Endothelial cell of umbilical vein (primary cell): ENCODE results near the gene ARFRP1. TPM values are rescaled to one million over a fixed set of nuclear protein-coding genes. Genes with fewer than 3 reads are reported as not detected.

Experiments
- BruUV-seq: library from RNA; stranded (reverse); fragments of 400-500 nt; replicated peaks from 2 replicates; lab custom pipeline; 2021; lab: Mats Ljungman, UMichigan
- CTCF ChIA-PET: fragments of 300-600, 350-600 bp; sonication (Branson Sonifier 250); formaldehyde crosslinking; loops from one replicate; lab custom pipeline; 2021; ENCODE audit warnings: antibody characterized with exemption, inconsistent platforms; lab: Charles Lee
- POLR2A ChIA-PET: fragments of 300-600, 350-600 bp; sonication (Branson Sonifier 250); formaldehyde crosslinking; loops from one replicate; lab custom pipeline; 2021; ENCODE audit warnings: antibody characterized with exemption, inconsistent platforms; lab: Charles Lee
- DNase-seq: peaks from one replicate; pipeline ENCODE4 v3.0.0-alpha.2; 2011; ENCODE audit warnings: low read depth, low spot score
- FAIRE-seq: peaks from 2 replicates; lab custom pipeline; 2011; peaks lifted over from hg19 to GRCh38; lab: Jason Lieb, UNC
- H2AFZ ChIP-seq: 2 replicates; pipeline ENCODE4 v1.6.0; 2012; ENCODE audit warnings: low read depth, low read length, control low read depth, inconsistent platforms
- H3K27ac ChIP-seq: 2 replicates; pipeline ENCODE4 v1.5.1; 2011; ENCODE audit warnings: low read depth, mild to moderate bottlenecking, control low read depth, low read length, moderate library complexity; ENCODE audit not compliant: insufficient read depth
- H3K27me3 ChIP-seq, 2 experiments: 2 replicates each; pipeline versions ENCODE4 v1.6.0 to v1.6.1; 2011; ENCODE audit warnings: low read length in 2 of 2, mixed read lengths in 1 of 2; ENCODE audit not compliant: control insufficient read depth in 2 of 2, insufficient read depth in 2 of 2
- H3K36me3 ChIP-seq, 2 experiments: 2 replicates in 1 of 2; 3 replicates in 1 of 2; pipeline ENCODE4 v1.5.1; 2011; ENCODE audit warnings: low read length in 2 of 2, mild to moderate bottlenecking in 1 of 2, moderate library complexity in 1 of 2; ENCODE audit not compliant: control insufficient read depth in 2 of 2, insufficient read depth in 2 of 2; ENCODE audit errors: extremely low read depth in 1 of 2
- H3K4me1 ChIP-seq: 3 replicates; pipeline ENCODE4 v1.5.1; 2011; ENCODE audit warnings: mild to moderate bottlenecking, low read length; ENCODE audit not compliant: control insufficient read depth, insufficient read depth; ENCODE audit errors: extremely low read depth
- H3K4me2 ChIP-seq: 2 replicates; pipeline ENCODE4 v1.6.1; 2011; ENCODE audit warnings: low read length, control low read depth, mixed read lengths; ENCODE audit not compliant: insufficient read depth
- H3K4me3 ChIP-seq, 3 experiments: fragments of 200-600 bp in 1 of 3; sonication (generic), shearing (Covaris generic) in 1 of 3; replicated peaks in 1 of 3; 2 replicates each; pipeline ENCODE4 v1.5.1; 2011 to 2016; ENCODE audit warnings: control low read depth in 3 of 3, low read length in 3 of 3, mild to moderate bottlenecking in 2 of 3, inconsistent platforms in 1 of 3, low read depth in 1 of 3, moderate library complexity in 1 of 3; ENCODE audit not compliant: insufficient read depth in 1 of 3
- H3K79me2 ChIP-seq: 2 replicates; pipeline ENCODE4 v1.6.0; 2012; ENCODE audit warnings: low read length, inconsistent platforms; ENCODE audit not compliant: control insufficient read depth, insufficient read depth
- H3K9ac ChIP-seq: replicated peaks from 2 replicates; pipeline ENCODE3; 2011; ENCODE audit warnings: low read length, control low read depth; ENCODE audit not compliant: insufficient read depth; ENCODE audit errors: extremely low read depth
- H3K9me1 ChIP-seq: replicated peaks from 3 replicates; pipeline ENCODE4 v1.6.0; 2011; ENCODE audit warnings: mild to moderate bottlenecking, low read length; ENCODE audit not compliant: control insufficient read depth, insufficient read depth; ENCODE audit errors: extremely low read depth
- H3K9me3 ChIP-seq: replicated peaks from 2 replicates; pipeline ENCODE4 v1.5.1; 2012; ENCODE audit warnings: low read length, inconsistent platforms; ENCODE audit not compliant: control insufficient read depth, insufficient read depth
- H4K20me1 ChIP-seq: replicated peaks from 2 replicates; pipeline ENCODE3; 2011; ENCODE audit warnings: mild to moderate bottlenecking, low read length; ENCODE audit not compliant: control insufficient read depth, insufficient read depth; ENCODE audit errors: extremely low read depth
- CTCF ChIP-seq, 2 donors: IDR thresholded peaks; 1 replicate in 1 of 2; 2 replicates in 1 of 2; pipeline ENCODE4 v1.5.1; 2011; ENCODE audit warnings: low read length in 2 of 2, mild to moderate bottlenecking in 2 of 2, moderate library complexity in 2 of 2, control low read depth in 1 of 2, inconsistent platforms in 1 of 2, low read depth in 1 of 2; ENCODE audit not compliant: insufficient read depth in 1 of 2; ENCODE audit errors: extremely low read depth in 1 of 2
- EZH2 ChIP-seq: IDR thresholded peaks from 2 replicates; pipeline ENCODE4 v1.6.1; 2012; ENCODE audit warnings: borderline replicate concordance, low read depth, mild to moderate bottlenecking, moderate library complexity, low read length, inconsistent platforms; ENCODE audit not compliant: severe bottlenecking
- FOS ChIP-seq: IDR thresholded peaks from 2 replicates; pipeline ENCODE4 v1.6.1; 2011; ENCODE audit warnings: mild to moderate bottlenecking, low read length, moderate library complexity, borderline replicate concordance; ENCODE audit not compliant: insufficient read depth
- GATA2 ChIP-seq: IDR thresholded peaks from 2 replicates; pipeline ENCODE4 v1.7.0; 2011; ENCODE audit warnings: low read depth, mild to moderate bottlenecking, moderate library complexity, mixed read lengths, low read length; ENCODE audit not compliant: insufficient read length, insufficient read depth
- JUN ChIP-seq: IDR thresholded peaks from 2 replicates; pipeline ENCODE4 v1.6.1; 2011; ENCODE audit warnings: borderline replicate concordance, low read depth; ENCODE audit not compliant: insufficient read length, insufficient read depth
- MYC ChIP-seq: IDR thresholded peaks from one replicate; pipeline ENCODE4 v1.6.1; 2011; ENCODE audit warnings: mild to moderate bottlenecking, low read depth, low read length
- POLR2A ChIP-seq: IDR thresholded peaks from 2 replicates; pipeline ENCODE4 v1.6.1; 2012; ENCODE audit warnings: low read depth, mild to moderate bottlenecking, control low read depth, low read length
- POLR2AphosphoS5 ChIP-seq: IDR thresholded peaks from 2 replicates; pipeline ENCODE4 v1.6.1; 2012; ENCODE audit warnings: low read depth, mild to moderate bottlenecking, control low read depth, low read length, moderate library complexity; ENCODE audit not compliant: insufficient read depth
- dilution Hi-C: fragments of 300-500 bp; cut with MboI; formaldehyde crosslinking; loops from one replicate; pipeline ENCODE4 v1.15.0; 2019; ENCODE audit warnings: low sequenced_read_pairs; ENCODE audit not compliant: extremely low pct_ligation_motif_present
- intact Hi-C: fragments of 100-400 bp; cut with micrococcal nuclease; formaldehyde crosslinking; loops from one replicate; pipeline ENCODE4 v1.10.0; 2022
- polyA plus RNA-seq, 4 experiments: library from polyadenylated mRNA; depleted of rRNA in 3 of 4; stranded (reverse) in 3 of 4; unstranded in 1 of 4; fragments of >200 nt; gene quantifications; 2 replicates each; pipeline versions ENCODE4 v1.2.1 to v1.2.3, GENCODE V29; 2011 to 2012; ENCODE audit warnings: missing spikeins in 1 of 4
- total RNA-seq: library from RNA; stranded (reverse); gene quantifications from 2 replicates; pipeline ENCODE4 v1.2.3, GENCODE V29; 2021
- TF ChIP-seq, protein P1 (sequence below): IDR thresholded peaks from 2 replicates; pipeline ENCODE4 v1.6.1; 2011; ENCODE audit not compliant: insufficient read depth, insufficient read length

The ARFRP1 gene
- total and polyA plus RNA-seq, 2 donors (not counting 3 experiments of a cell fraction or from before 2014, with no cell fraction given): 48.7 to 51.6 TPM

- Histone ChIP-seq H3K9me3 (no peaks in the 10 kb centered on the region), H3K9ac (no peak overlapping the region), H3K27me3 (no peaks in the 10 kb centered on the region), H3K79me2 (peaks cover 3% of the 10 kb centered on the region), H3K4me3 (no peak overlapping the region), H3K9me1 (no peaks in the 10 kb centered on the region), H3K4me1 (no peaks in the 10 kb centered on the region), H2AFZ (no peak overlapping the region), H4K20me1 (no peaks in the 10 kb centered on the region), H3K4me2 (no peak overlapping the region), H3K27ac (no peak overlapping the region), H3K36me3 (peaks cover 2 to 31% of the 10 kb centered on the region in 2 experiments)
- ChIA-PET POLR2A (no interaction called here), CTCF (interaction anchor here (2.1 kb wide), 1 partner anchor 10 kb away, joined by 7 read pairs; the partner anchor contains the start of gene RTEL1)
- DNase-seq (no peak), FAIRE-seq (no peak)
- intact Hi-C loops: no loop called here
- BruUV-seq: no TSS peak
- dilution Hi-C loops: no loop called here
- TF ChIP-seq MYC (no peak), JUN (no peak), FOS (no peak), POLR2AphosphoS5 (no peak), POLR2A (no peak), EZH2 (no peak), GATA2 (no peak), CTCF (IDR thresholded peaks at IDR 0.05; ENCODE audit: extremely low read depth in 1 of 2, insufficient read depth in 1 of 2, low read depth in 1 of 2, low read length in 2 of 2) (no peak)
- TF ChIP-seq, protein P1, sequence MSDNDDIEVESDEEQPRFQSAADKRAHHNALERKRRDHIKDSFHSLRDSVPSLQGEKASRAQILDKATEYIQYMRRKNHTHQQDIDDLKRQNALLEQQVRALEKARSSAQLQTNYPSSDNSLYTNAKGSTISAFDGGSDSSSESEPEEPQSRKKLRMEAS: no peak
Observed at GRCh38 chr20:63667858-63668257, 39.9 kb downstream of the ARFRP1 start.
